H1 (cell line): Measurements from ENCODE around the gene RASGRP3. TPM values are rescaled to one million over a fixed set of nuclear protein-coding genes. Genes with fewer than 3 reads are reported as not detected.

Source experiments
- CHD7 ChIP-seq: fragments of 300-600 bp; sonication (generic); IDR thresholded peaks from 2 replicates; pipeline ENCODE4 v1.7.1; 2012; ENCODE audit warnings: low read length, moderate library complexity, mild to moderate bottlenecking, inconsistent platforms; ENCODE audit not compliant: insufficient replicate concordance
- SAP30 ChIP-seq: fragments of 300-600 bp; sonication (generic); IDR thresholded peaks from 2 replicates; pipeline ENCODE4 v1.7.1; 2012; ENCODE audit warnings: low read length, moderate library complexity, mild to moderate bottlenecking, inconsistent platforms; ENCODE audit not compliant: insufficient read depth, insufficient replicate concordance
- polyA plus RNA-seq, 7 experiments: library from polyadenylated mRNA; depleted of rRNA in 3 of 7; stranded (reverse) in 5 of 7; unstranded in 2 of 7; fragments of >200 nt in 5 of 7; fragments of 200-250 nt in 2 of 7; gene quantifications; 1 replicate in 5 of 7; 2 replicates in 1 of 7; 4 replicates in 1 of 7; pipeline versions ENCODE4 v1.2.1 to v1.2.3, GENCODE V29; 2011 to 2013; ENCODE audit warnings: missing spikeins in 2 of 7, mixed read lengths in 2 of 7
- total RNA-seq: library from RNA; stranded (reverse); fragmentation: NEBNext Ultra II Directional; extraction: Animal tissue kit (Norgen Biotek cat#: 25700); gene quantifications from 2 replicates; pipeline ENCODE4 v1.2.1, GENCODE V29; 2021

Gene RASGRP3
- total and polyA plus RNA-seq, 2 of the 8 experiments (the other 6 are each of a cell fraction or from before 2014, with no cell fraction given) = 0.06 TPM; not detected in 1

GRCh38 chr2:33451825-33452224 lies 24.6 kb upstream of the RASGRP3 start (continued):
- TF ChIP-seq CHD7 (no peak), SAP30 (no peak)
